ENCODE results near the gene PRTG. TPM values are rescaled to one million over a fixed set of nuclear protein-coding genes. Genes with fewer than 3 reads are reported as not detected.

PRTG gene
- total and polyA plus RNA-seq, 2 of the 13 experiments (the other 11 are each of a cell fraction or from before 2014, with no cell fraction given) = 13.2 to 22.3 TPM

GRCh38 chr15:55782901-55783300, 39.9 kb upstream of the PRTG start (continued):
- no peak for TF ChIP-seq ZNF546 (CRISPR knock-in tag; conservative IDR thresholded peaks at IDR 0.05)
- no peak for TF ChIP-seq ATF7-NPFF (CRISPR knock-in tag; IDR thresholded peaks at IDR 0.05; ENCODE audit: low read depth)
- no peak for TF ChIP-seq HDAC1 (CRISPR knock-in tag; IDR thresholded peaks at IDR 0.05)
- no peak for TF ChIP-seq HNF1B (CRISPR knock-in tag; IDR thresholded peaks at IDR 0.05)
- no peak for TF ChIP-seq KDM1A (CRISPR knock-in tag; IDR thresholded peaks at IDR 0.05)
- TF ChIP-seq FLYWCH1 (CRISPR knock-in tag; IDR thresholded peaks at IDR 0.05) = no peak

- CTCF ChIA-PET (ENCODE audit: low intra/inter-chr PET ratio, low total read pairs) = no interaction called here
- Histone ChIP-seq H3K79me2 (ENCODE audit: insufficient read depth, low read length) (no peaks in the 10 kb centered on the region), H3K36me3 (replicated peaks in 1 of 2; ENCODE audit: control insufficient read depth in 1 of 2, insufficient read depth in 2 of 2, low read length in 2 of 2) (no peaks in the 10 kb centered on the region), H3K27me3 (ENCODE audit: control insufficient read depth in 1 of 2, insufficient read depth in 2 of 2, low read length in 2 of 2) (peaks cover 0 to 2% of the 10 kb centered on the region in 2 experiments; a peak in 2 of 5 replicates), H2AFZ (ENCODE audit: low read length) (no peak overlapping the region), H3K9ac (ENCODE audit: insufficient read depth, low read depth, low read length) (no peak overlapping the region), H3K4me2 (ENCODE audit: low read depth, low read length) (no peak overlapping the region), H3K9me3 (ENCODE audit: low read length) (no peaks in the 10 kb centered on the region), H3K4me1 (ENCODE audit: insufficient read depth, low read length) (no peaks in the 10 kb centered on the region), H3K27ac (ENCODE audit: extremely low read length, insufficient read depth, low read length) (no peak overlapping the region), H3K4me3 (replicated peaks in 1 of 3; ENCODE audit: insufficient read depth in 1 of 3, low read depth in 2 of 3, low read length in 3 of 3) (no peak overlapping the region), H4K20me1 (ENCODE audit: insufficient read depth, low read length) (no peaks in the 10 kb centered on the region)
- intact Hi-C loops (cut with micrococcal nuclease; ENCODE audit: unreplicated experiment) = no loop called here
- ATAC-seq = no peak
- WGBS (ENCODE audit: low lambda C conversion rate) = 9% methylated on average over 1 of the region's 2 CpGs
- in situ Hi-C loops (cut with HindIII; ENCODE audit: extremely low pct_ligation_motif_present, low pct_unique_long_range_greater_than_20kb) = no loop called here
- DNase-seq (ENCODE audit: low spot score) = no peak
- no TSS peak for BruUV-seq (replicated peaks)
- POLR2A ChIA-PET = interaction anchor here (0.7 kb wide), 1 partner anchor 11 kb away, joined by 4 read pairs; no protein-coding TSS in a partner anchor
- no peak for FAIRE-seq
- TF ChIP-seq PLRG1 (conservative IDR thresholded peaks at IDR 0.05) = no peak
- TF ChIP-seq ZFP36L2 (CRISPR knock-in tag; IDR thresholded peaks at IDR 0.05) = no peak
- TF ChIP-seq TMF1 (CRISPR knock-in tag; IDR thresholded peaks at IDR 0.05; ENCODE audit: low read depth) = no peak
- no peak for TF ChIP-seq BRD4 (CRISPR knock-in tag; IDR thresholded peaks at IDR 0.05)
- no peak for TF ChIP-seq TEF (CRISPR knock-in tag; IDR thresholded peaks at IDR 0.05)
- no peak for TF ChIP-seq NFKBIZ (CRISPR knock-in tag; IDR thresholded peaks at IDR 0.05)
- no peak for TF ChIP-seq ZNF496 (CRISPR knock-in tag; IDR thresholded peaks at IDR 0.05; ENCODE audit: insufficient replicate concordance)
- TF ChIP-seq ZNF782 (CRISPR knock-in tag; IDR thresholded peaks at IDR 0.05; ENCODE audit: borderline replicate concordance) = no peak
- no peak for TF ChIP-seq SALL1 (CRISPR knock-in tag; IDR thresholded peaks at IDR 0.05)
- no peak for TF ChIP-seq PBX3 (CRISPR knock-in tag; IDR thresholded peaks at IDR 0.05; ENCODE audit: borderline replicate concordance)
- no peak for TF ChIP-seq ZNF138 (CRISPR knock-in tag; IDR thresholded peaks at IDR 0.05; ENCODE audit: low read depth)
- TF ChIP-seq ZNF800 (CRISPR knock-in tag; IDR thresholded peaks at IDR 0.05) = no peak
- no peak for TF ChIP-seq HES4 (CRISPR knock-in tag; IDR thresholded peaks at IDR 0.05; ENCODE audit: borderline replicate concordance)
Measured at GRCh38 chr15:55780292-55780691, 37.3 kb upstream of the PRTG start.

Data from HepG2 (cell line).